Activated CD8-positive, alpha-beta memory T cell treated with anti-CD3 and anti-CD28 coated beads, Interleukin-2, amount 50 U/mL, for 4 hours (primary cell): ENCODE measurements around the gene SLC25A21.

ENCODE experiments used
- DNase-seq: peaks from one replicate; pipeline ENCODE4 v3.0.0-alpha.2; 2020

Gene SLC25A21

GRCh38 chr14:36976571-36977023 is 195.8 kb downstream of the SLC25A21 start:
- DNase-seq, result no peak

- no peak for DNase-seq
These were observed 196.6 kb downstream of the SLC25A21 start for GRCh38 chr14:36975834-36976233.

DNA sequence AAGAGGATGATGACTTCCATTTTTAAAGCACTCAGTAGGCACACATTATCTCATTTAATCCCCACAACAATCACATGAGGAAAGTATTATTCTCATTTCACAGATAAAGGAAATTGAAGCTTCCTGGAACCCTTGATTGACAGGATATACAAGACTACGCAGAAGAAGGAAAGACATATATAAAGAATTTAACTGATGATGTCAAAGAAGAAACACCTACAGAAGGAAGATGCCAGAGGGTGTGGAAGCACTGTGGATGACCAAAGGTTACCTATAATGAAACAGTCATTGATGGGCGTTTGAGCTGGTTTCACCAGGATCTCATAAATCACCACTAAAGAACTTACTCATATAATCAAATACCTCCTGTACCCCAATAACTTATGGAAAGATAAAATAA is 197.4 kb downstream of the SLC25A21 start:
- no peak for DNase-seq

- DNase-seq, result no peak
These were observed 198.5 kb downstream of the SLC25A21 start for GRCh38 chr14:36973806-36974442.

GRCh38 chr14:36971263-36971855 is 201.0 kb downstream of the SLC25A21 start:
- DNase-seq, result no peak

GRCh38 chr14:36967892-36968555 is 204.4 kb downstream of the SLC25A21 start:
- DNase-seq, result no peak

DNA sequence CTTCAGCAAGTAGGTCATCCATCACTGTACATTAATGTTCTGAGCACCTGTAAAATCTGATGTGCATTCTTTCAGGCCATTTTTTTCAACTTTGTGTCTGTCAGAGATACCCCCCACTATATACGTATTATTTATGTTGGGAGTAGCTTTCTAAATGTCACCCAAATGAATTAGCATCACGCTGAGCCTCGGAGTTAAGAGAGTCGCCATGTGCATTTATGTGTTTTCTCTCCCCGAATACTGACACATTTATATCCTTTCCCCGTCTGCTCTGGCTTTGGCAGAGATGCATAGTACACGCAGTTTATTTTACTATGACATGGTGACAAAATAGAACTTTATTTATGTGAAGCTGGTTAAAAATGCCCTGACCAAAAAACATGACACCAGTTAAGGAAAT is 216.4 kb downstream of the SLC25A21 start:
- no peak for DNase-seq

DNA sequence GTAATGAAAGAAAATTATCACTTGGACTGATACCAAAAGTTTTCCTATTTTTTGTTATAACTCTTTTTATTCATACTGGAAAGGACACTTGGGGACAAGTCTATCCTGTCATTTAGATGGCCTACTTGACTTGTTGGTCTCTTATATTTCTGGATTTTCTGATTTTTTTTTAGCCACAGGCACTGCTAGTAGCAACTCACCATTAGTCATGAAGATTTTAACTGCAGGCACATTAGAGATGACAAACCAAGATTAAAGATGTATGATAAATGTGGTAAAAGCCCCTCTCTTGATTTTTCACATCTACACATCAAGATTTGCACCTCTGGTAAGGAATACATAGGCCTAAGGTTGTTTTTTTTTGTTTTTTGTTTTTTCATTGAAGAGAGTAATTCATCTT is 217.0 kb downstream of the SLC25A21 start:
- DNase-seq, result no peak

DNA sequence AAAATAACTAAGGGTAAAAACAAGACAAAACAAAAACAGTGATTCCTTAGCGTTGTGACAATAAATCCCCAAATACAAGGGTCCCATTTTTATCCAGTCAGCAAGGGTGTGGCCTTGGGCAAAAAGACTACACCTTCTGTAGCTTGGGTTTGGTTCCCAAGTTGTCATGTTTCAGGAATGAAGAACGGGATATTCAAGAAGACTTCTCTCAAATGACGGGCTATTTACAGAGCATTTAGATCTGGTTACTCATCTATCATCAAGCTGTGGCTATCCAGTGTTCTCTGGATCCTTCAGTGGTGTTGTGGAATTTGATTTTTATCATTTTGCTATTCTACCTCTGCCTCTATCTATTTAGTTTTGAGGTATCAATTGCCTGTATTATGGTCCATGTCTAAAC is 219.7 kb downstream of the SLC25A21 start:
- DNase-seq, result no peak

- DNase-seq, result no peak
These were observed 221.0 kb downstream of the SLC25A21 start for GRCh38 chr14:36951380-36951911.

- DNase-seq, result no peak
These were observed 221.6 kb downstream of the SLC25A21 start for GRCh38 chr14:36950812-36951211.

DNA sequence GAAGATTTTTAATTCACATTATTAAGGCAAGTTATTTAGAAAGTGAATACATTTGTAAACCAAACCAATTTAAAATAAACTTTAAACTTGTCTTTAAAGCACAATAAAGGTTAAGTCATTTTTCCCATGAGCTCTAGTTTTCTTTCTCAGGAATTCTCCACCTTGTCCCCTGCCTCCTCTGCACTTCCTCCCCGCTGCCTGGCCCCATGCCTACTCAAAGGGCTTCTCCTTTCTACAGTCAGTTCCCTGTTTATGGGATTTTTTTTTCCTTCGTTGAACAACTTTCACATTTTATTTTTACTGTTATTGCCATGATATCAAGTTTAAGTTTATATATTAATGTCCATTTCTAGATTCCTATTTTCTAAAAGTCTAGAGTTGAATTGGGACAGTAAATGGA is 223.0 kb downstream of the SLC25A21 start:
- no peak for DNase-seq

GRCh38 chr14:36948157-36948859 is 224.1 kb downstream of the SLC25A21 start:
- no peak for DNase-seq

DNA sequence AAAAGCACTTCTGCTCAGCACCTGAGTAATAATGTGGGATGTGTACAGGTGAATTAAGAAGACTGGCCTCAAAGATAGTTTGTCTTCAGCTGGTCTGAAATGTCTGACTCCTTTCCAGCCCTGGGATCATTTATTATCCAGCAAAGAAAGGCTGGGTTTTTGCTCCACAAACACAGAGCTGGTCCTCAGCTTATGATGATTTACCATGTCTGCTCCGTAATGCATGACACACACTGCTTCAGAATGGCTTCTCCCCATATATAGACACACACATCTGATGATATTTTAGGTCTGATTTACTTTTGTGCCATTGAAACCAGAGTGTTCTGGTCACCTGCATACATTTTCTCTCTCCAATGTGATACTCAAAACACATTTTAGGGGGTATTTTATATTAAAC is 225.0 kb downstream of the SLC25A21 start:
- no peak for DNase-seq

DNA sequence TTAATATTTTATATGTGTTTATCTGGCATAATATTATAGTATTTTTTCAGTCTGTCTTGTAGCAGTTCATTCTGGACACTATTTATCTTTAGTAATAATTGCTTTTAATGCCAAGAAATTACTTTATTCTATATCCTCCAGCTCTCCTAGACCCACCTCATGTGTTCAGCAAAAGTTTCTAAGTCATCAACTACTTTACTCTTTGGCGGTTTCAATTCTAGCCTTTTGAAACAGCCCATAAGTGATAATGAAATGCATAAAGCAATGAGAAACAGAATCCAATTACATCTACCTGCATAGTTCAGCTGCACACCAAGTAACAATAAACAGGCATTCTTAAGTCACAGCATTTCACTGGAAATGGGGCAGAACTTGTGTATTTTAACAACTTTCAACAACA is 225.5 kb downstream of the SLC25A21 start:
- DNase-seq, result no peak

GRCh38 chr14:36944307-36945010 is 227.9 kb downstream of the SLC25A21 start:
- no peak for DNase-seq

DNA sequence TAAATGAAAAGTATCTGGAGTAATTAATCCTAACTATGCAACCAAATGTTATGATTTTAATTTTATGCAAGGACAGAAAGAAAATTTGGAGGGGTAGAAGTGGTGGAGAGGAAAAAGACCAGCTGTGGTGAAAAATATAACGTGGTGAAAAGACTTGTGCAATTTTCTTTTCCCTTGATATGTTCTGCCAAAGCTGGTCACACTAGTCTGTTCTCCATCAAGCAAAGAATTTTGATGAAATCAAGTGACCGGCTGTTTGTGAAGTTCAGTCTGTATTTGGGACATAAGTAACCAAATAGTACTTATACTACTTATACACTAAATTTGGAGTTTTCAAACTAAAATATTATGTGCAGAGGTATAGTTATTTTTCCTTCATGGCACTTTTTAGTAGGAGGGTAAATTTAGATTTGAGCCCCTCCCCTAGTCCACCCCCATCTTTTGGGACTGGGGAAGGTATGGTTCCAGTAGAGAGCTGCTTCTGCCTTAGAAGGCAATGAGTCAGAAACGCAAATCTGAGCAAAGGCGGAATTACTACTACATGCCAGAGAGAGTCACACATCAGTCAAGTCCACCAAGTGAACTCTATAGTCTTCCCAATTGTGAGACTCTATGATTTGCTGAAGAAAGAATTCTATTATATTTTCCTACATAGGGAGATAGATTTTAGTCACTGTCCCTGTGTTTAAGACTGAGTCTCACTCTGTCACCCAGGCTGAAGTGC is 229.7 kb downstream of the SLC25A21 start:
- DNase-seq, result no peak

DNA sequence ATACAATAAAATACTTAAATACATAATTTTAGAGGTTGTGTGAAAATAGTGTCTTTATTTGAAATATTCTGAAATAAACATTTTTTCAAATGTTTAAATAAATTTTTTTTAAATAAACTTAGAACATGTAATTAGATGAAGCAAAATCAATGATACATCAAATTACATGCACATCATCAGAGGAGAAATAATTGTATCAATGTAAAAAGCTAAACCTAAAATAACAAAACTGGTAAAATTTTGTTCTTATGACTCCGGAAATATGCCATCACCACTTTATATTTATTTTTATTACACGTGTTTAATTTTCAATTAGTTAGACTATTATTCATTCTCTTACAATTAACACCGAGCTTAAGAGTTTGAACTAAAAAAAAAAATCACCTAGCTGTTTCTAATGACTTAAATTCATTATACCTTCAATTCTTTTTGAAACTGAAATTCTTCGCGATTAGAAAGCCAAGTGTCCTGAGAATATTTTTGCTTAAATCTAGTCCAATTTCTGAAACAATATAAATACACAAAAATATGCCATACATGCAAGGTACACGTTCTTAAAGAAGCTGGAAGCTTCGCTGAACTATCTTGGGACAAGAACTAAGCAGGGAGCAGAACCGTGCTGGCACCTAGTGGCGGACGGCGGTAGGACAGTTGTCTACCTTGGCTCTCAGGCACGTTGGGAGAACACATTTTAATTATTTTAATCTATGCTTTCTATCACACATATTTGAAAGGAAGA is 230.5 kb downstream of the SLC25A21 start:
- peak; percentile 29 for DNase-seq

DNA sequence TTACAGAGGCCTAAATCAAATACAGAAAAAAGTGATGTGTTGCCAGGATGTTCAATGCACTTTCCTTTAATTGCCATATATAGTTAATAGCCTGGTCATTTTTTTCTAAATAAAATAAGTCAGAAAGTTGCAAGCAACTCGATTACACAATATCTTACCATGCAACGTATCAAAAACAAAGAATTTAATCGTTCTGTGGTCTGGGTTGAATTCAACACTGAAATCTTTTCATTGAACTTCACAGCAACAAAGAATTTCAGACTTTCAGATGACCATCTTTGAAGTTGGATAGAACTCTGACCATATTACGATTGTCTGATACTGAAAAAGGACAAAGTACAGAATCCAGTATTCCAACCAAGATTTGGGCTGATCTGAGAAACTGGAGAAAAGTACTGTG is 231.9 kb downstream of the SLC25A21 start:
- DNase-seq, result no peak

DNA sequence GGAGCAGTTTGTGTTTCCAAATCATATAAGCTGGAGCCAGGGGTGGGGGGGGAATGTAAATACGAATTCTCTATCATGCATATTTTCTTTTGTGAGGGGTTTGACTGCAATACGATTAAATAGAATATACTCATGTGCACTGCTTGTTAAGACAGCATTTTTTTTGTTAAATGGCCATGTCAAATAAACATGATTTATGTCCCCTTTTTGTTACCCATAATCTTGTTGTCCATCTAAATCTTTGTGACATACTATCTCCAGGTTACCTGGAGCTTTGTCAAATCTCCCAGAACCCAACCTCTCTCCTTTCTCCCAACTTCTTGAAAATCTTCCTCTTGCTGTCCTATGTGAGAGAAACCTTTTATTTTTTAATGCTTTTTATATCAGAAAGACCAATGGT is 233.1 kb downstream of the SLC25A21 start:
- no peak for DNase-seq

DNA sequence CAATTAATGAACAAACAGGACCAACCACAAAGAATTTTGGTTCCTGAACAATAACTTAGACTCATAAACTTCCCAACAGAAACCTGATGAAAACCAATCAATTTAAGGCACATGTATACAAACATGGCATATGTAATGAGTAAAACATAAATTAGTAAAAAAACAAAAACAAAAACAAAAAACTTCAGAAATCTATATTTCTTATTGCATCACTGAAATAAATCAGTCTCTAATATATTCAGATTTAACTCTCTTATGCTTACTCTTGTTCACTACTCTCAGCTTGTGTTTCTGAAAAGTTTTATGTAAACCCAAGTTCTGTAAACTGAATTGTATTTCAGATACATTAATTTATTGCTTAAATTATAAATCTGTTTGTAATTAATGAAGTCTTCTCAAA is 233.7 kb downstream of the SLC25A21 start:
- no peak for DNase-seq
